Dendritic cell treated with granulocyte-macrophage colony-stimulating factor and Interleukin-4, amounts not matched to agents 40 ng/mL and 50 ng/mL, for 4 days (primary cell): ENCODE measurements around the gene CFAP20.
"Not testable (repeated sequence)": the region's sequence is repeated elsewhere in the genome, so short reads cannot be mapped to it uniquely, and the experiment has no call there.

Source experiments
- H3K27ac Mint-ChIP-seq: one replicate; pipeline ENCODE4 v1.8.0; 2022; ENCODE audit warnings: mild to moderate bottlenecking, mixed read lengths
- H3K27me3 Mint-ChIP-seq: one replicate; pipeline ENCODE4 v1.8.0; 2022; ENCODE audit warnings: mild to moderate bottlenecking, mixed read lengths
- H3K36me3 Mint-ChIP-seq: one replicate; pipeline ENCODE4 v1.8.0; 2022; ENCODE audit warnings: low read depth, mixed read lengths
- H3K4me1 Mint-ChIP-seq: one replicate; pipeline ENCODE4 v1.8.0; 2022; ENCODE audit warnings: low read depth, mixed read lengths
- H3K4me3 Mint-ChIP-seq: one replicate; pipeline ENCODE4 v1.8.0; 2022; ENCODE audit warnings: mild to moderate bottlenecking, moderate library complexity, mixed read lengths
- H3K9me3 Mint-ChIP-seq: one replicate; pipeline ENCODE4 v1.8.0; 2022; ENCODE audit warnings: mixed read lengths
- intact Hi-C: fragments of 100-400 bp; cut with micrococcal nuclease; formaldehyde crosslinking; loops from one replicate; pipeline ENCODE4 v1.15.0; 2022

Gene CFAP20

GRCh38 chr16:58084635-58085034, 44.5 kb downstream of the CFAP20 start:
- intact Hi-C loops, result no loop called here
- H3K9me3 Mint-ChIP-seq, result no peaks in the 10 kb centered on the region
- no peak overlapping the region for H3K4me3 Mint-ChIP-seq
- H3K4me1 Mint-ChIP-seq, result no peaks in the 10 kb centered on the region
- H3K27me3 Mint-ChIP-seq, result no peaks in the 10 kb centered on the region
- H3K36me3 Mint-ChIP-seq, result no peaks in the 10 kb centered on the region
- H3K27ac Mint-ChIP-seq, result no peak overlapping the region

- no peak overlapping the region for H3K4me3 Mint-ChIP-seq
- no peaks in the 10 kb centered on the region for H3K9me3 Mint-ChIP-seq
- no peaks in the 10 kb centered on the region for H3K4me1 Mint-ChIP-seq
- intact Hi-C loops, result no loop called here
- no peaks in the 10 kb centered on the region for H3K27me3 Mint-ChIP-seq
- no peak overlapping the region for H3K27ac Mint-ChIP-seq
- H3K36me3 Mint-ChIP-seq, result no peaks in the 10 kb centered on the region
Measured at GRCh38 chr16:58082381-58082780, 46.8 kb downstream of the CFAP20 start.

GRCh38 chr16:58080657-58081056, 48.5 kb downstream of the CFAP20 start:
- not testable (repeated sequence) for H3K27me3 Mint-ChIP-seq

GRCh38 chr16:58077796-58078195, 51.4 kb downstream of the CFAP20 start:
- Mint-ChIP-seq H3K36me3 (no peaks in the 10 kb centered on the region), H3K27me3 (no peaks in the 10 kb centered on the region), H3K27ac (no peak overlapping the region), H3K9me3 (no peaks in the 10 kb centered on the region), H3K4me3 (no peak overlapping the region), H3K4me1 (no peaks in the 10 kb centered on the region)
- intact Hi-C loops, result no loop called here

More at GRCh38 chr16:58080657-58081056, 48.5 kb downstream of the CFAP20 start:
- intact Hi-C loops, H3K27ac Mint-ChIP-seq, H3K36me3 Mint-ChIP-seq, H3K4me1 Mint-ChIP-seq, H3K9me3 Mint-ChIP-seq, H3K4me3 Mint-ChIP-seq: not testable (repeated sequence)

- H3K4me3 Mint-ChIP-seq, result no peak overlapping the region
- no peak overlapping the region for H3K27ac Mint-ChIP-seq
- no peaks in the 10 kb centered on the region for H3K27me3 Mint-ChIP-seq
- no peaks in the 10 kb centered on the region for H3K9me3 Mint-ChIP-seq
- H3K4me1 Mint-ChIP-seq, result no peaks in the 10 kb centered on the region
- no peaks in the 10 kb centered on the region for H3K36me3 Mint-ChIP-seq
- intact Hi-C loops, result no loop called here
Measured at GRCh38 chr16:58076514-58076913, 52.7 kb downstream of the CFAP20 start.

GRCh38 chr16:58074657-58075056, 54.5 kb downstream of the CFAP20 start:
- Mint-ChIP-seq H3K27ac (no peak overlapping the region), H3K4me3 (no peak overlapping the region), H3K36me3 (no peaks in the 10 kb centered on the region), H3K9me3 (no peaks in the 10 kb centered on the region), H3K27me3 (no peaks in the 10 kb centered on the region), H3K4me1 (no peaks in the 10 kb centered on the region)
- intact Hi-C loops, result no loop called here

GRCh38 chr16:58073086-58073485, 56.1 kb downstream of the CFAP20 start:
- H3K27ac Mint-ChIP-seq, H3K9me3 Mint-ChIP-seq, intact Hi-C loops, H3K4me1 Mint-ChIP-seq, H3K27me3 Mint-ChIP-seq, H3K36me3 Mint-ChIP-seq, H3K4me3 Mint-ChIP-seq: not testable (repeated sequence)

- H3K36me3 Mint-ChIP-seq, H3K4me3 Mint-ChIP-seq, H3K4me1 Mint-ChIP-seq, H3K9me3 Mint-ChIP-seq, intact Hi-C loops, H3K27ac Mint-ChIP-seq, H3K27me3 Mint-ChIP-seq: not testable (repeated sequence)
Measured at GRCh38 chr16:58072134-58072533, 57.0 kb downstream of the CFAP20 start.

GRCh38 chr16:58070585-58070984, 58.6 kb downstream of the CFAP20 start:
- Mint-ChIP-seq H3K9me3 (no peaks in the 10 kb centered on the region), H3K36me3 (no peaks in the 10 kb centered on the region)

More at GRCh38 chr16:58070585-58070984, 58.6 kb downstream of the CFAP20 start:
- Mint-ChIP-seq H3K4me1 (no peaks in the 10 kb centered on the region), H3K27me3 (no peaks in the 10 kb centered on the region), H3K27ac (no peak overlapping the region), H3K4me3 (no peak overlapping the region)
- intact Hi-C loops, result no loop called here
